ENCODE results near the gene PPP2R2C.

GRCh38 chr4:6380746-6381410 lies 91.5 kb downstream of the PPP2R2C start:
- no peak for TF ChIP-seq CTCF (IDR thresholded peaks at IDR 0.05; ENCODE audit: borderline replicate concordance, extremely low read depth, low read length, poor library complexity, severe bottlenecking)
- TF ChIP-seq EZH2 (IDR thresholded peaks at IDR 0.05; ENCODE audit: borderline replicate concordance, low read depth, low read length, severe bottlenecking), result no peak
